Urothelium cell line (cell line): Measurements from ENCODE around the gene PDCD6IP.
"Not testable (repeated sequence)": the region's sequence is repeated elsewhere in the genome, so short reads cannot be mapped to it uniquely, and the experiment has no call there.

Source experiments
- DNase-seq: peaks from one replicate; pipeline ENCODE4 v3.0.0; 2011; ENCODE audit warnings: low spot score, mixed read lengths
- FAIRE-seq: peaks from 2 replicates; lab custom pipeline; 2011; peaks lifted over from hg19 to GRCh38; lab: Jason Lieb, UNC

PDCD6IP gene

DNA sequence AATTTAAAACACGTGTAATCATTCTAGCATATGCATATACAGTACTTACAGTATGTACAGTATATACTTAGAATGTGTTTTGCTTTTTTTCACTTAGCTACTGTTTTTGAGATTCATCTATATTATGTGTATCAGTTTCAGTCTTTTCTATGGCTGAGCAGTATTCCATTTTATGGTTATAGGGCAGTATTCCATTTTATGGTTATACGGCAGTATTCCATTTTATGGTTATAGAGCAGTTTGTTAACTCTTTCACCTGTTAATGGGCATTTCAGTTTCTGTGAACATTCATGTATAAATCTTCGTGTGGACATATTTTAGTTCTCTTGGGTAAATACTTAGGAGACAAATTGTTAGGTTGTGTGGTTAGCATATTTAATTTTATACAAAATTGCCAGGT, 40.9 kb downstream of the PDCD6IP start:
- DNase-seq, result no peak
- FAIRE-seq, result no peak

DNA sequence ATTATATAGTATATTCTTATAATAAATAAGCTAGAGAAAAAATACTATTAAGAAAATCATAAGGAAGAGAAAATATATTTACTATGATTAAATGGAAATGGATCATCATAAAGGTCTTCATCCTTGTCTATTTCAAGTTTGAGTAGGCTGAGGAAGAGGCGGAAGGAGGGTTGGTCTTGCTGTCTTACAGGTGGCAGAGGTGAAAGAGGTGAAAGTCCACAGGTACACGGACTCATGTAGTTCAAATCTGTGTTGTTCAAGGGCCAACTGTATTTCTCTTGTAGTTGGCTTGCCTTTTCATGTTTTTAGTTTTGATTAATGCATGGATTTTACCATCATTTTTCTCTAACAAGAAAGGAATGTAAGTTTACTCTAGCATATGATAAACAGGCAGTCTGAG, 41.7 kb downstream of the PDCD6IP start:
- no peak for FAIRE-seq
- DNase-seq, result no peak

DNA sequence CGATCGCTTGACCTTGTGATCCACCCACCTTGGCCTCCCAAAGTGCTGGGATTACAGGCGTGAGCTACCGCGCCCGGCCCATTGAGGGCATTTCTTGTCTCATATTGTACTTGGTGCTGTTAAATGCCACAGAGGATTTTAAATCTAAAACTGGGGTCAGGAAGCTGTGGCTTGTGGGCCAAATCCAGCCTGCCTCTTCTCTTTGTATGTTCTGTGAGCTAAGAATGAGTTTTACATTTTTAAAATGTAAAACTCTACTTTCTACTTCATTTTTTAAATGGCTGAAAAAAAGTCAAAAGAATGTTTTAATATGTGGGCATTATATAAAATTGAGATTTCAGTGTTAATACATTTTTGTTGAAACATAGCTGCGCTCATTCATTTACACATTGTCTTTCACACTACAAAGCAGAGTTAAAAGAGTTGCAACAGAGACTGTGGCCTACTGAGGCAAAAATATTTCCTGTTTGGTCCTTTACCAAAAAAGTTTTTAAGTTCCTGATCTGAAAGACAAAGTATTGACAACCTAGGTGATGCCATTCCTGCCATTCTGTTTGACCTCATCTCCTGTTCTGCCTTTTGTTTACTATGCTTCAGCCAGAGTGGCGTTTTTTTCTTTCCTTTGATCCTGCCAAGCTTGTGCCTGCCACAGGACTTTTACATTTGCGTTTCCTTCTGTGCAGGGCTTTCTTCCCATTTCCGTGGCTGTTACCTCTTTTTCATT, 50.4 kb downstream of the PDCD6IP start:
- FAIRE-seq, result no peak
- no peak for DNase-seq

DNA sequence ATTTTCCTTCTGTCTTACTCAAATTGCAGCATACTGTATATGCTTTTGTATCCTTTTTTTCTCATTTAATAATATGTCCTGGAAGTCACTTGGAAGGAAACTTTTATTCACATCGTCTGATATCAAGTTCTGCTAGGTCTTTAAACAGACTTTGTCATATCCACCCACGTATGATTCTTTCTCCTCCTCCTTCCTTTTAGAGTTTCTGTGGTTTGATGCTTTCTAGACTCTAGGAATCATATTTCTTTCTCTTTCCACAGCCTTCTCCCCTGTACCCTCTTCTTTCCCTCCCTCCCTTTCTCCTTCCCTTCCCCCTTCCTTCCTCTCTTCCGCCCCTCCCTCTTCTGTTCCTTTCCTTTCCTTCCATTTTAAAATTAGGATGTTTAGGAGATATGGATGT, 52.2 kb downstream of the PDCD6IP start:
- not testable (repeated sequence) for DNase-seq, FAIRE-seq

DNA sequence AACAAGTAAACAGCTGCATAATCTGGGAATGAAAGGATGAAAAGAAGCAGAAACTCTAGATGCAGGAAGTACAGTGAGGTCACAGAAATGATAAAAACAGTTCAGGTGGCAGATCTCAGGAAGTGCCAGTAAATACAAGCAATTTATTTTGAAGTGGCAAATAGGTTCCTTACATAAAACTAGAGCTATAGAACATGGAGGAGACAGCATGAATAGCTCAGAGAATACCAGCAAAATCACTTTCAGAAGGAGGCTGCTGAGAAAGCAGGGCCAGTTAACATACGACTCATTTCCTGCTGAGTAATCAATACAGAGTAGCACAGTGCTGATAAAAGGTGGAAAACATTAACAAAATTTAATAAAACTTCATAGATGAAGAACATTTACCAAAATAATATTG, 57.0 kb downstream of the PDCD6IP start:
- not testable (repeated sequence) for FAIRE-seq, DNase-seq

DNA sequence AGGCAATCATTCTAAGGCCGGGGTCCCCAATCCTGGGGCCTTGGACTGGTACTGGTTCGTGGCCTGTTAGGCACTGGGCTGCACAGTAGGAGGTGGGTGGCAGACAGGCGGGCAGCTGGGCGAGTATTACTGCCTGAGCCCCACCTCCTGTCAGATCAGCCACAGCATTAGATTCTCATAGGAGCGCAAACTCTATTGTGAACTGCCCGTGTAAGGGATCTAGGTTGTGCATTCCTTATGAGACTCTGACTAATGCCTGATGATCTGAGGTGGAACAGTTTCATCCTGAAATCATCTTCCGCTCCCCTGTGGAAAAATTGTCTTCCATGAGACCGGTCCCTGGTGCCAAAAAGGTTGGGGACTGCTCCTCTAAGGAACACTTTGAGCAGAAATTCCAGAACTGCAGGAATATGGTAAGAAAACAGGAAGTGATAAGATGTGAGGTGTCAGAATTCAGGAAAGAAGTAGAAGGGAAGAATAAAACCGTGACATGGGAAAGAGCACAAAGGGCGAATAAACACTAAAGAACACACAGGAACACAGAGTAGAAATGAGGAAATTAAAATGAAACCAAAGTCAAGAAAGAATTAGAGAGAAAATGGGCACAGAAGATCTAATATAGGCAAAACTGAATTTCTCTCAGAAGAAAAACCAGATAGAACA, 57.6 kb downstream of the PDCD6IP start:
- no peak for DNase-seq
- no peak for FAIRE-seq

DNA sequence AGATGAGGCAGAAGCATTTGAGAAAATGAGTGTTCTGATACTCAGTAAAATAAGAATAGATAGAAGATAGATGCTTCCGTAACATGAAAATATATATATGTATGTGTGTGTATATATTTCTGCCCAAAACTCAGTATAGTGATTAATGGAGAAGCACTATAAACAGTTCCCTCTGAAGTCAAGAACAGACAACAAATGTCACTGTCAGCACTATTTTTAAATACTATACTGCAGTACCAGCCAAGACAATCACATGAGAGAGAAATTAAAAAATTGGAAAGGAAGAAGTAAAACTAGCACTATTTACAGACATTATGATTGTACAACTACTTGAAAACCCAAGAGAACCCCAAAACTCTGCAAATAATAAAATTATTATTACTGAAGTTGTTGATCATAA, 59.3 kb downstream of the PDCD6IP start:
- not testable (repeated sequence) for DNase-seq, FAIRE-seq

DNA sequence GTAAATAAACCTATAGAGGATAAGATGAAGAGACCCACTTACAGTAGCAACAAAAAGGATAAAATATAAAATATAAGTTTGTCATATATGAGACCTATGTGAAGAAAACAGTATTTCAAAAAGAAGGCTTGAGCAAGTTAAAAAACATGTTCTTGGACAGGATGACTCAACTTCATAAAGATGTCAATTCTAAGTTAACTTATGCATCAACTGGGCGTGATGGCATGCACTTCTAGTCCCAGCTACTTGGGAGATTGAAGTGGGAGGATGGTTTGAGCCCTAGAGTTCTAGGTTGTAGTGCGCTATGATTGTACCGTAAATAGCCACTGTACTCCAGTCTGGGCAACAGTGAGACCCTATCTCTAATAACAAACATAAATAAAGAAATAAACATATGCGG, 59.7 kb downstream of the PDCD6IP start:
- no peak for FAIRE-seq
- DNase-seq, result no peak

DNA sequence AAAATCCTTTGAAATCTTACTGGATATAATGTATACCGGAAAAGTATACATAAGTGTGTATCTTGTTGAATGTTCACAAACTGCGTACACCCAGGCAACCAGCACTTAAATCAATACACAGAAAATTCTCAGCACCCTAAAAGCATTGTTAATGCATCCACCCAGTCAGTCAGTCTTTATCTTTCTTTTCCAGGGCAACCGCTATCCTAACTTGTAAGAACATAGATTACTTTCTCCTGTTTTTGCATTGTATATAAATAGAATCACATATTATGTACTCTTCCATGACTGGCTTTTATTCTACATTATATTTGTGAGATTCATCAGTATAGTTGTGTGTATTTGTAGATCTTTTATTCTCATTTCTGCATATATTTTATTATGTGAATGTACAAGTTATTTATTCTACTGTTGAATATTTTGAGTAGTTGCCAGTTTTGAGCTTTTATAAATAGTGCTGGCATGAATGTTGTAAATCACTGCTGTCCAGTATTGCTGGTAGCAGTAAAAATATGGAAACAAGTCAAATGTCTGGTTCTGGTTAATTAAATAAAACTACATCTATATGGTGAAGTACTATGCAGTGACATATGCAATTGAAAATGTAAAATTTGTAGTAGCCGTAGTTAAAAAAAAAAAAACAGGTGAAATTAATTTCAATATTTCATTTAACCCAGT, 62.1 kb downstream of the PDCD6IP start:
- FAIRE-seq (no peak), DNase-seq (no peak)

DNA sequence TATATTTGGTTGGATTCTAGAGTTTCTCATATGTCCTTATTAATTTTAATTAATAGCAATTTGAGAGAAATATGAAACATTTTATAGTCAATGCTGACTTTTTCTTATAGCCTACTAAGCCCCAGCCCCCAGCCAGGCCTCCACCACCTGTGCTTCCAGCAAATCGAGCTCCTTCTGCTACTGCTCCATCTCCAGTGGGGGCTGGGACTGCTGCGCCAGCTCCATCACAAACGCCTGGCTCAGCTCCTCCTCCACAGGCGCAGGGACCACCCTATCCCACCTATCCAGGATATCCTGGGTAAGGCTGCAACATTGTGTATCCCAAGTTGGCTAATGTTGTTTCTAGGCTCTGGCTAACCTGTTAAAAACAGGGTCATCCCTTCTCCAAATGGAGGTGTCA, 66.7 kb downstream of the PDCD6IP start:
- FAIRE-seq (no peak), DNase-seq (no peak)

DNA sequence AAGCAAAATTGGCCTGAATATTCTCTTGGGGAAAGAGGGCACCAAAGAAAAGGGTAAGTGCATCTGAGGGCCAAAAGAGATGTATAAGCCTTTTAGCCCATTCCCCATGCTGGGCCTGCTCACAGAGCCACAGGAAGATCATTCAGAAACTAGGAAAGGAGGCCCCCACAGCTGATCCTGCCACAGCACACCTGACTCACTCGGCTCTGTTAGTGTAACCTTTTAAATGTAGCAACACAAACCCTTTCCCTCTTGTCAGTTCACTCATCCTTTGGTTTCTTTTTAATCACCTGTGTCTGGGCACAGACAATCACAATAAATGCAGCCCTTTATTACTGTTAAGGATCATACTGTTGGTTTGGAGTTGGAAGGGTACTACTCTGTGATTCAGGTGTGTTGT, 69.9 kb downstream of the PDCD6IP start:
- no peak for FAIRE-seq
- no peak for DNase-seq

DNA sequence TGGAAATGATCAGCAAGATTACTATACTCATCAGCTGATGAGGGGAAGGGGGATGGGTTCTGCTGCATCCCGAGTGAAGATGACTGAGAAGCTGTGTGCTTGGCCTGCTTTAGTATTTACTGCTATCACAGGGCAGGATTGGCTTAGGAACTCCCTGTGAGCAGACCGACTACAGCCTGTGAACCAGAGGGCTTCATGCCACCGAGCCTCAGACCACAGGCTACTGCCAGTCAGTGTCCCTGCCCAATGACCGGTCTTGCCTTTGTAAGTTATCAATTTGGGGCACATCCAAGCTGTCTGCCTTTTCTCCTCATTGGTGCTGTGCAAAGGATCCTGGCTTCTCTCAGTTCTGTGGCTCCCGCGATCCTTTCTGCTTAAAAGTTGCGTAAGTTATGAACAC, 71.5 kb downstream of the PDCD6IP start:
- FAIRE-seq, result no peak
- no peak for DNase-seq

DNA sequence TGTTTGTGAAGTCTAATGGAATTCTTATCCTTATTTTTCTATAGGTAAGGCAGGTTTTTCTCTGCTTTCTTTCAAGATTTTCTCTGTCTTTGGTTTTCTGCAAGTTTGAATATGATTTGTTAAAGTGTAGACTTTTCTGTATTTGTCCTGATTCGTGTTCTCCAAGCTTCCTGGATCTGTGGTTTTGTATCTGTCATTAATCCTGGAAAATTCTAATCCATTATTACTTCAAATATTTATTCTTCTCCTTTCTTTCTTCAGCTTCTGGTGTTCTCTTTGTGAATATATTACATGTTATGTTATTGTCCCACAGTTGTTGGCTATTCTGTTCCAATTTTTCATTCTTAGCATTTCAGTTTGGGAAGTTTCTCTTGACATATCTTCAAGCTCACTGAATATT, 76.4 kb downstream of the PDCD6IP start:
- DNase-seq (no peak), FAIRE-seq (no peak)

DNA sequence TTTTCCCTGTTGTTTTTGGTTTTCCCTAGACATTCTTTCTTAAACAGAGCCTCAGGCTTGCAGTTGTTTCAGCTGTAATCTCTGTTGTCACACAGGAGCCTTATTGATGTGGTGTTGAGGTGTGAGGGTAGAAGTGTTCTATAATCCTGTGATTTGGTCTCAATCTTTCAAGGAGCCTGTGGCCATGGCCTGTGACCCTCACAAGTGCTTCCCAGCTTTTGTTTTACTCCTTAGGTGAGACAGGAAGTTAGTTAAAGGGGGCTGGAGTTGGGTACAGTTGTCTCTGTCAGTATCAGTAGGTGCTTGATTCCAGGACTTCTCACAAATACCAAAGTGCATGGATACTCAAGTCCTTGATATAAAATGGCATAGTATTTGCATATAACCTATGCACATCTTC, 77.2 kb downstream of the PDCD6IP start:
- no peak for DNase-seq

DNA sequence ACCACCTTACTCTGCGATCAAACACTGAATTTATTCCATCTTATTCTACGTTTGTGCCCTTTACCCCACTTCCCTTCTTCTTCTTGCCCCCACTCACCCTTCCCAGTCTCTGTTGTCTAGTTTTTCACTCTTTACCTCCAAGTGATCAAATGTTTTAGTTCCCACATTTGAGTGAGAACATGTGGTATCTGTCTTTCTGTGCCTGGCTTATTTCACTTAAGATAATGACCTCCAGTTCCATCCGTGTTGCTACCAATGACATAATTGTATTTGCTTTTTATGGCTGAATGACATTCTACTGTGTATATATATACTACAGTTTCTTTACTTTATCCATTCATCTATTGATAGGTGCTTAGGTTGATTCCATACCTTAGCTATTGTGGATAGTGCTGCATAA, 78.8 kb downstream of the PDCD6IP start:
- FAIRE-seq, result no peak
- no peak for DNase-seq

More for the DNA sequence above, 77.2 kb downstream of the PDCD6IP start:
- FAIRE-seq, result no peak

DNA sequence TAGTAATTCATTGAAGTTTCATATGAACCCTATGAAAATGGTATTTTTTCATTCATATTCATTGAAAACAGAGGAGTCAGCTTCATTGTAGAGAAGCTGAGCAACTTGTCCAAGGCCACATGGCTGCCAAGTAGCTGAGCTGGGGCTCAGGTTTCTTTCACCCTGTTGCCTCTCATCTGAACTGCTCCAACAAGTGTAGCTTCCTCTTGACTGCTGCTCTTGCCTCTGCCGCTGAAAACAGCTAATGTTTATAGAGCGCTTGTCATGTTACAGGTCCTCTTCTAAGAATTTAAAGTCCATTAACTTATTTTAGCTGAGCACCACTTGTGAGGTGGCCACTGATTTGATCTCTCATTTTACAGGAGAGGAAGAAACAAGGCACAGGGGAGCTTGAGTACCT, 81.1 kb downstream of the PDCD6IP start:
- no peak for DNase-seq
- no peak for FAIRE-seq

DNA sequence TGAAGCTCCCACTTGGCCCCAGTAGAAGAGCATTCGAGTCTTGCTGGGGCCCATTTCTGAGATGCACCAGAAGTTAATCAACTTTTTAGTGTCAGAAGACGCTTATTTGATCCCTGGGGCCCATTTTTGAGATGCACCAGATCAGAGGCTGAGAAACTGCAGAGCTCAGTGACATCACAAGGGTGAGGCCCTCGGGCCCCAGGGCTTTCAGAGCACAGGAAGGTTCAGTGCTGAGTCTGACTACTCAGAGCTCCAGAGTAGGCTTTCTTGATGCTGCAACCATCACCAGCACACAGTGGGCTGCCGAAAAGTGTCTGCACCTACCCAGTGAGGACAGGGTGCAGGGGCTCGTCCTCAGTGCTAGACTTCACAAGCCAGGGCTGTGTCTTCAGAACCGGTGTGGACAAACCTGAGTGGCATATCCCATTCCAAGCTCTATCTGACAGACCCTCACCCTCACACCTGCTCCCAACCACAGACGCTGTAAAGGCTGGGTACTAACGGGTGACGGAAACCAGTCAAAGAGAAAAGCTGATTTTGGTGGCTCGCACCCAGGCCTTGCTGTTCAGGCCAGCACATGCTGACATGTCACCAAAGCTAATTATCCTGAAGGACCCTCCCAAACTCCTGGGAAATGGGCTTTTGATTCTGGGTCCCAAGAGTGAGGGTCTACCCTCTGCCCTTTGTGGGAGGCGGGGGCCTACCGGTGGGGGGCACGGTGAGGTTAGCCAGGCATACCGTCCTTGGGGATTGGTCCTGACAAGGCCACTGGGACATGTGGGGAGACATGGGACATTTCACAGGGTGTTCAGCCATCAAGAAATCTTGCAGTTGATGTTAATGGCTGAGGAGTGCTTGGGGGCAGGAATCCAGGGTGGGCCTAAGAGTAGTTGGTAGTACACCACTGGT, 83.0 kb downstream of the PDCD6IP start:
- DNase-seq (no peak), FAIRE-seq (no peak)

DNA sequence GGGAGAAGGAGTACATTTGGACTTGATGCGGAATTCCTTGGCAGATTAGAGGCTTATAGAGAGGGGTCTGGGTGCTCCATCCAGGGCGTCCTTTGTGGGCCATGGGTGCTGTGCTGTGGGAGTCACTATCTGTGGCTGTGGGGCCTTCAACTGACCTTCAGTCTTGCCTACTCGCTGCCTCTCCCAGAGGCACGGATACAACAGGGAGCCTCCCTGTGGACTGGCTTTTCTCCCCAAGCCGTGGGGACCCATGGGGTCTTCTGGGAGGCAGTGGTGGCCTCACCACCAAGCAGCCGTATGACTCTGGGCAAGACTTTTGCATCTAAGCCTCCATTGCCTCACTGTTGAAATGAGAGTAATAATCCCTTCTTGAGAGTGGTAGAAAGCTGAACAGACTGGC, 83.9 kb downstream of the PDCD6IP start:
- DNase-seq (no peak), FAIRE-seq (no peak)

DNA sequence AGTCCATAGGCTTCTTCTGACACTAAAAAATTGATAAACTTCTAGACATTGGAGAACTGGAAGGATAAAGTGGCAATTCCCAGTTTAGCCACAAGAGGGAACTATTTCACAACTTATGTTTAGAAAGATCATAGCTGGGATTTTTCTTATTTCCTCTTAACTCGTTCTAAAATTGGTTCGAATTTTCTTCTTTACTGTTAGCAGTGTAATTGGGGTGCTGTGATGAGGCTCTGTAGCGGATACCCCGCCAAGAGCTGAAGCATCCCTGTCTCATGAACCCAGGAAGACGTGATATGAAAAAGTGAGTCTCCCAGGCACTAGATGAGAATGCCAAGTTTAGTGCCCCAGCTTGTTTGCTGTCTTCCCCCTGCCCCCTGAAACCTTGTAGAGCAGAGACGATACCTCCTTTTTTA, 85.1 kb downstream of the PDCD6IP start:
- FAIRE-seq, result no peak
- DNase-seq, result no peak

DNA sequence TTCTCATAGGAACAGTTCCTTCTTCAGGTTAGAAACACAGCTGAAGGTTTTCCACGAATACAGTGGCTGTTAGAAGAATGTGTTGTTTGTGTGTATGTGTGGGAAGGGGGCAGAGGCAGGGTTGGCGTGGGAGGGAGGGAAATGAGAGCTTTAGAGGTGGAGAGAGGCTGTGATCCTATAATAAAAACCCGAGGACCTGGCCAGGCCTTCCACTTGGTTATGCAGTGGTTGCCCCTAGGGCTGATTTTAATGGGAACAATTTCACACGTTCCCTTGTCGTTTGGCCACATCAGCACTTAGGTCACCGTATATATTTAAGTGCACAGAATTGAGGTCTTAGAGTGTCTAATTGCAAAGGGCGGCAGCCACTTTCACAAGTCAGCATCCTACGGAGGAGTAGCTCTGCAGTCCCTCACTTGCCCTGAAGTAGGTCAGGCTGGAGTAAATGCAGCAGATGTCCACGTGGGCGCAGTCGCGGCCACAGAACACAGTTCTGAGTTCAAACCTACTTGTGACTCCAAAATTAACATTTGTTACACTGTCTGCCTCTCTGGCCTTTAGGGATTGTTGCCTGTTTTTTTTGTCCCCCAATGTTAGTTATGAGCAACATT, 85.6 kb downstream of the PDCD6IP start:
- FAIRE-seq (no peak), DNase-seq (no peak)

DNA sequence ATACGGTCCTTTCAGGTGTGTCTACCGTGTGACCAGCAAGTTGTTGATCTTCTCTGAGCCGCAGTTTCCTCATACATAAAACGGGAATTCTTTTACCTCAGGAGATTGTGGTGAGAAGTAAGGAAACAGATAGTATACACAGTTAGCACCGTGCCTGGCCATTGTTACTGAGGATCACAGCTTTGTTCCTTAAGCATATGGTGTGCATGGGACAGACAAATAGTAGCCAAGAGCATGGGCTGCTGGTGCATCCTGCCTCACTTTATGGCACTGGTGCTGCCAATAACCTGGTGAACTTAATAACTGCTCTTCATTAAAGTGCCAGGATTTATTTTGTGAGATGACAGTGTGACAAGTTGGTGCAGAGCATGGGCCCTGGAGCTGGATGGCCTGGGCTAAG, 86.3 kb downstream of the PDCD6IP start:
- FAIRE-seq (no peak), DNase-seq (no peak)
